HG02763 (cell line): ENCODE measurements around the gene PPP1R14C.

Experiments
- ATAC-seq: cut with Tn5 transposase; IDR thresholded peaks from one replicate; pipeline ENCODE4 v1.9.1; 2021; ENCODE audit warnings: mild to moderate bottlenecking, moderate library complexity; ENCODE audit not compliant: unreplicated experiment

The PPP1R14C gene

DNA sequence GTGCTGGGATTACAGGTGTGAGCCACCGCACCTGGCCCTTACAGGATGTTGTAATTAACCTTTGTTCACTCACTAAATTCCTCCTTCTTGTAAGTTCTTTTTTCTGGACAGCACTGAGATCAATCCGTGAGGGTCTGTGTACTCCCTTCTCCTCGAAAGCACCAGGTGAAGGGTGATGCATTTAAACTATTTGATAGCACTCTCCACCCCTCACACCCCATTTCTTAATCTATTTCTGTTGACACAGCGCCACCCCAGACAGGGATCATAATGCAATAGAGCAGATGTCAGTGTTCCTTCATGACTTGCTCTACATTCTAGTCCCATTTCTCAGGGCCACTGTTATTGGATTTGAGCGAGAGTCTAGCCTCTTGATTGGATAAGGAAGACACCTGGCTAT, 46.3 kb downstream of the PPP1R14C start:
- no peak for ATAC-seq

DNA sequence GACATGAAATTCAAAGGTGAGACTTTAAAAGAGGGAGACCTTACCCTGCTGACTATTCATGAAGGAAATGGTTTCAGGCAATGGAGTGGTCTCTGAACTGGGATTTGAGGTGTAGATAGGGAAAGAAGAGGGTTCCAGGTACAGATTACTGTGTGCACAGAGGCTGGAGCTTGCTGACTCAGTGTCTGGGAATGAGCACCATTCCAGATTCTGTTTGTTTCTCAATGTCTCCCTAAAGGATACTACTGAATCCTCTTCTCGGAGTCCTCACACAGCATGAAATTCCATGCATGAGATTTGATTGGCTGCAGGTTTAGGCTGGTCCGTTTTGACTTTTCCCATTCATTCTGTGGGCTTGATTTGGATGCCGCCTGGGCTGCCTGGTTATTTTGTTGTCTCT, 49.0 kb downstream of the PPP1R14C start:
- no peak for ATAC-seq

- no peak for ATAC-seq
Observed at GRCh38 chr6:150194195-150194594, 51.4 kb downstream of the PPP1R14C start.

- no peak for ATAC-seq
Observed at GRCh38 chr6:150195996-150196417, 53.2 kb downstream of the PPP1R14C start.

DNA sequence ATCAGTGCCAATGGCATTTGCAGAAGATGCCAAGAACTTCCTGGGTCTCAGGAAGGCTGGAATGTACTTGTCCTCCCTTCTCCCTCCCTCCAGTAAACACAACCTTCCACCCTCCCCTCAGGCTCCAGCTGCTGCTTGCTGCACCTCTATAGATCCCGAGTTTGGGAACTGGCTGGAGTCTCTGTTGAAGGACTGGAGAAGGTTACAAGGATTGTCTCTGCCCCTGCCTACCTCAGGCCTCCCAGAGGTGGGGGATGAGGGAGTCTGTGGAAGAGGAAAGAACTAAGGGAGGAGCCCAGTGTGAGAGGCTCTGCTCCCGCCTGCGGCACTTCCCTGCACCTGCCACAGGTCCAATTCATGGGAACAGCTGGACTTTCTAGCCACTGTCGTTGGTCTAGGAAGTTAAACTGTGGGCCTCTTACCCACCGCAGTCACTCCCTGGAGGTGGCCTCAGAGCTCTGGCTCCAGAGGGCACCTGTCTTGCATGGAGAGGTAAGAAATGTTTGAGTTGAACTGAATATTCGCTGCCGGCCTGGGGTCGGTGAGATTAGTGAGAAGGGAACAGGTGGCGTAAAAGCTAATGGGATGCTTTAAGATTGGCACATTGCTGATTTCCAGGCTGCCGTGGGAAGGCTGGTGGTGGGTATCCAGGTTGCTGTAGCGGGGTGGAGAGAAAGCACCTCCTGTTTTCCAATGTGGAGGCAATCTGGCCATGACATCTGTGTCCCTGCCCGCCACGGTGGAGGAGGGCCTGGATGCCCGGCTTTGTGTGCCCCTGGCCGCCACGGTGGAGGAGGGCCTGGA, 54.3 kb downstream of the PPP1R14C start:
- no peak for ATAC-seq

DNA sequence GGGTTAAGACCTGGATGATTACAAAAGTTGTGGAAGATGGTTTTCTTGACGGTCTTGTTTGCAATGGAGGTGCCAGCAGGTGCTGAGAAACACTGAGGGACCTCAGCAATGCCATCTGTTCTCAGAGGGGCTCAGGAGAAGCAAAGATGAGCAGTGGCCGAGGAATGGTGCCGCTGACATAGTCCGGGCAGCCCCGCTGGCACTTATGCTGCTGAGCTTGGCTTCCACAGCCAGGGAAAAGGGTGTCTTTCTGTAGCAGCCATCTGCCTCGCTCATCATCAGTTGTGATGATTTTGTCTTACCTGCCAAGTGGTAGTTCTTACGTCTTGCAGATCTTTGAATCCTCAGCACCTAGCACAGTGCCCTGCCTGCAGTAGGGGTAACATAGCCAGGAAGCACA, 55.7 kb downstream of the PPP1R14C start:
- no peak for ATAC-seq

- ATAC-seq: no peak
Observed at GRCh38 chr6:150199241-150199640, 56.4 kb downstream of the PPP1R14C start.

DNA sequence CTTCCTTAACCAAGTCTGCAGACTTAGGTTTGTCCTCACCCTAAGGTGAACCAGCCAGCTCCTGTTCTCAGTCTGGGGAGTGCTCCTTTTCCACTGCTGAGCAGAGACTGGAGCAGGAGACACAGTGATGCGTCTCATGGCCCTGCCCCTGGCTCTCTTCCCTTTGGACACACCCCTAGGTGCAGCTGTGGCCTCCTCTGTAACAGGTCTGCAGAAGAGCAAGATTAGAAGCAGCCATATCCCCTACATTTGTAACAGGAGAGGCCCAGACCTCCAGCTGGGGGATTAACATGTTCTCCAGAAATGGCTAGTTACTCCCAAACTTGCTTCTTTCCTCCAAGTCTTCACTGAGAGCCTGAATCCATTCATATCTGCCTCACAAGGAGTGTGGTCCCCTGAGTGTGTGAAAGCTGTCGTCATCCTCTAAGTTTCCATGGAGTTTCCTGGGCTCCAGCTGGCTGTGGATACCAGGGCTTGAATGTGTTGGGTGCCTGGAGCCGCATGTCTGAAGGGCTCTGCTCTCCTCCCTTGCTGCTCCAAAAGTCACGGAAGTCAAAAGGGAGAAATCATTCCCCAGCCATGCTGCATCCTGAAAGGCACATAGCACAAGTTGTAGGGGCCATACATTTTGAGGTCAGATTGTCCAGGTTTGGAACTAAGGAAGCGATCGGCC, 57.7 kb downstream of the PPP1R14C start:
- ATAC-seq: no peak

DNA sequence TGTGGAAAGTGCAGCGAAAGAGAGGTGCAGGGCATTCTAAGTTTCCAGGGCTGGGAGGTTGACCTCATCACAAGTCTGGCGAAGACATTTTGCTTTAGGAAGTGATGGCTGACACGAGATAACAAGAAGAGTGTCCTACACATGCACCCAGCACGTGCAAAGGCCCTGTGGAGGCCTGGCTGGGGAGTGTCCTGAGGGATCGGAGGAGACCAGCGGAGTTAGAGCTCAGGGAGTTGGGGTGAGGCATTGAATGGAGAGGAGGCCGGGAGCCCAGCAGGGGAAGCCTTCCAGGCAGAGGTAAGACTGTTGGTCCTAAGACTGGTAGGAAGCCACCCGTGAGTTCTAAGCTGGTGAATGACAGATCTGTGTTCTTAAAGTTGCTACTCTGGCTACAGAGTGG, 58.4 kb downstream of the PPP1R14C start:
- ATAC-seq: no peak

DNA sequence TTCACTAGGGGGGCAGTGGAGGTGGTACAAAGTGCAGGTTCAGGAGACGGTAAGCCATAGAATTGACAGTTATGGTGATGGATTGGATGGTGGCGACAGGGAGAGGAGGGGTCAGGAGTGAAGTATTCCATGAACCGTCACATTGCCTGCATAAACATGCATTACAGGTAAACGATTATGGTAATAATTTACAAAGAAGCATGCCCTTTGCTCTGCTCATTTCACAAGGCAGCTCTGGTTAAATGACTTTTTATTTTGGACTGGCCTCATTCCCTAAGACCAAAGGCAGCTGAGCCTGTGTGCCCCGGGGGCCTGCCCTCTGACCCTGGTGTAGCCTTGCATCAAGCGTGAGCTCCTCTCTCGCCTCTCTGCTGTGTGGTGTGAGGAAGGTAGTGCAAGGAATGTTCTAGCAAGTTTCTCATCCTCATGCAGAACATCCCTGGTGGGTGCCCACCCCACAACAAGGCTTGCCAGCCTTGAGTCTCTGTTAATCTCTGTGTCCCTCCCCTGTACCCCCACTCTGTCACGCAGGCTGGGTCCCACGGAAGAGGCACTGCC, 59.0 kb downstream of the PPP1R14C start:
- no peak for ATAC-seq

DNA sequence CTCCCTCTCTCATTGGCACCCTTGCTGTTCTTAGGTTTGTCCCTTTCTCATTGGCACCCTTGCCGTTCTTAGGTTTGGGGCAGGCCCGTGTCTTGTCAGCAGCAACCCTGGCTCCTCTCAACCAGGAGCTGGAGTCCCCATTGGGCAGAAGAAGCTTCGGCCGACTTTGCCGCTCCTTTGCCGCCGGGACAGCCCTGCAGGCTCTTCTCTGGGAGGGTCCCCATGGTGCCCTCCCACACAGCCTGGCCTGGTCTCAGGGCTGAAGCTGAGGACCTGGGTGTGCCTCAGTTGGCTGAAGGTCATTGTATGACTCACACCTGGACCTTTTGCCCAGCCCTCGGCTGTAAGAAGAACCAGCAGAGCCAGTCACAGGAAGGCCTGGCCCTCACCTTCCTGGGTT, 59.6 kb downstream of the PPP1R14C start:
- no peak for ATAC-seq

GRCh38 chr6:150202934-150203333, 60.1 kb downstream of the PPP1R14C start:
- ATAC-seq: no peak

DNA sequence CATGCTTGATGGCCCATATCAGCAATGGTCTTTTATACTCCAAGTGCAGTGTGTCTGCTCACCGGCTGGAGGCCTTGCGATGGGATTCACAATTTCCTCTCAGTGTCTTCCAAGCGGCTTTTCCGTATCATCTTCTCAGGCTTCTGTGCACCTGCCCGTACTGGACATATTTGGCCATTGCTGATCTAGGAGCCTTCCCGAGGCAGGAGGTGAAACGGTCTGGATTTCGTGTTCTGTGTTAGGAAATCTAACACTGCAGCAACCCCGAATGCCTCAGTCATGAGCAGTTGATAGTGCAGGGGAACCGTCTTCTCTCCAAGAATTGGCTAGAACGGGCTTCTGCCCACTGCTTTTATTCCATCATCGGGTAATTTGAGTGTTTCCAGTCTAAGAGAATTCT, 60.5 kb downstream of the PPP1R14C start:
- ATAC-seq: no peak

GRCh38 chr6:150203871-150204545, 61.2 kb downstream of the PPP1R14C start:
- no peak for ATAC-seq

GRCh38 chr6:150204705-150205472, 62.0 kb downstream of the PPP1R14C start:
- no peak for ATAC-seq

DNA sequence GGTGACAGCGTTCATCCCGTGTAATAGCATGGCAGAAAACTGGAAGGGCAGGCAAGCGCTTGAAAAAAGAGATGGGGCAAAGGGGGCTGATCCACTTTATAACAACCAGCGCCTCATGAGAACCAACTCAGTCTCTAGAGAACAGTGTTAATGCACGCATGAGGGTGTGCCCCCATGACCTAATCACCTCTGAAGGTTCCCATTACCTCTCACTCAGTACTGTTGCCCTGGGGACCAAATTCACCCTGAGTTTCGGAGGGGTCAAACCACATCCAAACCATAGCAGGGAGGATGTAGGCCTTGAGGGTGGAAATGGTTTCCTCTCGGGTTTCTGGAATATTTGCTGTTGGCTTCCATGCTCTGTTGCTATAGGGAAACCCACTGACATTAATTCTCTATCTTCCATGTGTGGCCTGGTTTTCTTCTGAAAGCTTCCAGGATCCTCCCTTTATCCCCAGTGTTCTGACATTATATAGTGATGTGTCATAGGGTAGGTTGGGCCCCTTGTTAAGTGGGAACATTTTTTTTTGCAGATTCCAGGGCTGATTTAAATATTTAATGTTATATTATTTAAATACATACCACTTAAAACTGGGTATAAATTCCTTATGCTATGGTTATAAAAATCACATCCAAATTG, 65.2 kb downstream of the PPP1R14C start:
- no peak for ATAC-seq

GRCh38 chr6:150208611-150209352, 65.9 kb downstream of the PPP1R14C start:
- ATAC-seq: no peak

DNA sequence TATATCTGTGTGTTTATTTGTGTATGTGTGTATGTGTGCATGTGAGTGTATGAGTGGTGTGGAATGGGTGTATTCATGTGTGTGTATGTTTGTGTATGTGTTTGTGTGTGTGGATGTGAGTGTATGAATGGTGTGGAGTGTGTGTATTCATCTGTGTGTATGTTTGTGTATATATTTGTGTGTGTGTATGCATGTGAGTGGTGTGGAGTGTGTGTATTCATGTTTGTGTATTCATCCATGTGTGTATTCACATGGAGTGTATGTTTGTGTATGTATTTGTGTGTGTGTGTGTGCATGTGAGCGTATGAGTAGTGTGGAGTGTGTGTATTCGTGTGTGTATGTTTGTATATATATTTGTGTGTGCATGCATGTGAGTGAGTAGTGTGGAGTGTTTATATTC, 66.6 kb downstream of the PPP1R14C start:
- no peak for ATAC-seq

DNA sequence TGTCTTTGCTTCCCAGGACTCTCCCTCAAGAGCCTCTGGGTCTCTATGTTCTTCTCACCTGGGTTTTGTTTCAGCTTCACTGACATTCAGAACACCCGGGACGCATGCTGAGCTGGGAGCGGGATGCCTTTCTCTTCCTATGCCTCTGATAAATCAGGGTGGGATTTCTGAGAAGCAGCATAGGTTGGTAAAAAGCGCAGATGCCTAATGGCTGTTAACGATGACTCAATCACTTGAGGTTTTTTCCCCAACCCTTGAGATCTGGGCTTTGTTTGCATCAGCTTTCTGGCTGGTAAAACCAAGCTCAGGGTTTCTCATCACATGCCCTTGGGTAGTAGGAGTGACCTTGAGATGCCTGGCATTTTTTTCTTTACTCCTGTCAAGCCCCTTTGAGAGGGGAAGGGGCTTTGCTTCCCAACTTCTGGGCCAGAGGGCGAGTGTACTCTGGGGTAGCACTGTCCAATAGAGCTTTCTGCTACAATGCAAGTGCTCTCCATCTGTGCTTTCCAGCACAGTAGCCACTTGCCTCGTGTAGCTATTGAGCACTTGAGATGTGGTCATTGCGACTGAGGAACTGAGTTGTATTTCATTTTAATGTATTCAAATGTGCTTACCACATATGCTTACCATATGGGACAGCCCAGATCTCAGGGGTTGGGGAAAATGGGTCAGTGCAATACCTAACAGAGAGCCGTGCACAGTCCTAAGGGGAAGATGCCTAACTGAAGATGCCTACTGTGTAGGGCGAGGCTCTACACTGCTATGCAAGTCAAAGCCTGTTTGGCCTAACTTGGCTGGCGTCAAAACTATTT, 69.1 kb downstream of the PPP1R14C start:
- no peak for ATAC-seq
